8988T (cell line): ENCODE measurements around the gene NFATC2.
"Not testable (repeated sequence)": the region's sequence is repeated elsewhere in the genome, so short reads cannot be mapped to it uniquely, and the experiment has no call there.

Experiments used
- DNase-seq: peaks from one replicate; pipeline ENCODE4 v3.0.0; 2011

The NFATC2 gene

GRCh38 chr20:51493346-51493791, 49.1 kb downstream of the NFATC2 start:
- no peak for DNase-seq

- no peak for DNase-seq
Measured at GRCh38 chr20:51492167-51493092, 50.1 kb downstream of the NFATC2 start.

GRCh38 chr20:51491393-51491792, 51.1 kb downstream of the NFATC2 start:
- DNase-seq = no peak

GRCh38 chr20:51490635-51491034, 51.9 kb downstream of the NFATC2 start:
- DNase-seq = no peak

- no peak for DNase-seq
Measured at GRCh38 chr20:51489611-51490010, 52.9 kb downstream of the NFATC2 start.

- DNase-seq = no peak
Measured at GRCh38 chr20:51488331-51488730, 54.2 kb downstream of the NFATC2 start.

- peak; percentile 73 for DNase-seq
Measured at GRCh38 chr20:51487565-51488268, 54.8 kb downstream of the NFATC2 start.

GRCh38 chr20:51487076-51487475, 55.4 kb downstream of the NFATC2 start:
- no peak for DNase-seq

- DNase-seq = no peak
Measured at GRCh38 chr20:51486197-51487005, 56.1 kb downstream of the NFATC2 start.

- no peak for DNase-seq
Measured at GRCh38 chr20:51484831-51485230, 57.7 kb downstream of the NFATC2 start.

- no peak for DNase-seq
Measured at GRCh38 chr20:51484141-51484815, 58.2 kb downstream of the NFATC2 start.

- no peak for DNase-seq
Measured at GRCh38 chr20:51482836-51483473, 59.6 kb downstream of the NFATC2 start.

GRCh38 chr20:51481341-51481914, 61.1 kb downstream of the NFATC2 start:
- no peak for DNase-seq

- DNase-seq = no peak
Measured at GRCh38 chr20:51480507-51481270, 61.8 kb downstream of the NFATC2 start.

GRCh38 chr20:51476106-51476505, 66.4 kb downstream of the NFATC2 start:
- DNase-seq = not testable (repeated sequence)

GRCh38 chr20:51473771-51474170, 68.7 kb downstream of the NFATC2 start:
- no peak for DNase-seq

GRCh38 chr20:51473256-51473655, 69.3 kb downstream of the NFATC2 start:
- DNase-seq = no peak

GRCh38 chr20:51470907-51471411, 71.6 kb downstream of the NFATC2 start:
- no peak for DNase-seq

GRCh38 chr20:51470499-51470820, 72.1 kb downstream of the NFATC2 start:
- DNase-seq = no peak

GRCh38 chr20:51469578-51470498, 72.7 kb downstream of the NFATC2 start:
- no peak for DNase-seq
